H1 (cell line): ENCODE data around the gene DAAM1. TPM values are rescaled to one million over a fixed set of nuclear protein-coding genes. Genes with fewer than 3 reads are reported as not detected.

ENCODE experiments used
- CTCF ChIA-PET: fragments of 300-600 bp; sonication (Branson Sonifier 250); formaldehyde crosslinking; loops from one replicate; lab custom pipeline; 2021; ENCODE audit not compliant: partially characterized antibody; lab: Charles Lee
- POLR2A ChIA-PET: fragments of 300-600 bp; sonication (Branson Sonifier 250); formaldehyde crosslinking; loops from one replicate; lab custom pipeline; 2021; ENCODE audit warnings: inconsistent platforms; ENCODE audit not compliant: partially characterized antibody; lab: Charles Lee
- DNase-seq, 2 experiments: peaks; one replicate each; pipeline versions ENCODE4 v3.0.0 to v3.0.0-alpha.2; 2010 to 2022; ENCODE audit warnings: low spot score in 2 of 2, low read depth in 1 of 2, mixed read lengths in 1 of 2
- FAIRE-seq: peaks from 2 replicates; lab custom pipeline; 2011; peaks lifted over from hg19 to GRCh38; lab: Jason Lieb, UNC
- H2AFZ ChIP-seq: 2 replicates; pipeline ENCODE4 v1.8.1; 2012; ENCODE audit warnings: low read length, inconsistent platforms
- H2AK5ac ChIP-seq: 2 replicates; pipeline ENCODE4 v1.6.1; 2013; ENCODE audit warnings: low read depth, low read length
- H2BK120ac ChIP-seq: replicated peaks from 2 replicates; pipeline ENCODE3; 2013; ENCODE audit warnings: low read depth, low read length, inconsistent platforms
- H2BK12ac ChIP-seq: 2 replicates; pipeline ENCODE4 v1.6.1; 2013; ENCODE audit warnings: low read depth, low read length
- H2BK15ac ChIP-seq: 2 replicates; pipeline ENCODE4 v1.6.1; 2013; ENCODE audit warnings: low read length
- H2BK20ac ChIP-seq: 2 replicates; pipeline ENCODE4 v1.6.1; 2013; ENCODE audit warnings: low read length
- H2BK5ac ChIP-seq: 2 replicates; pipeline ENCODE4 v1.6.1; 2013; ENCODE audit warnings: low read depth, low read length
- H3K14ac ChIP-seq: 2 replicates; pipeline ENCODE4 v1.6.1; 2013; ENCODE audit warnings: inconsistent platforms; ENCODE audit not compliant: insufficient read length
- H3K18ac ChIP-seq: 2 replicates; pipeline ENCODE4 v1.6.1; 2013; ENCODE audit warnings: low read length; ENCODE audit errors: extremely low read depth
- H3K23ac ChIP-seq: 2 replicates; pipeline ENCODE4 v1.6.1; 2013; ENCODE audit warnings: inconsistent platforms; ENCODE audit not compliant: insufficient read length
- H3K23me2 ChIP-seq: 2 replicates; pipeline ENCODE4 v1.6.1; 2013; ENCODE audit warnings: low read depth, low read length
- H3K27ac ChIP-seq: 2 replicates; pipeline ENCODE4 v1.6.1; 2011; ENCODE audit warnings: low read depth, low read length, inconsistent platforms
- H3K27me3 ChIP-seq, 4 experiments: replicated peaks in 1 of 4; 1 replicate in 1 of 4; 2 replicates in 3 of 4; pipeline versions ENCODE4 v1.6.1 to v1.8.1; 2011 to 2013; ENCODE audit warnings: low read length in 3 of 4, mild to moderate bottlenecking in 3 of 4, inconsistent platforms in 2 of 4, mixed read lengths in 2 of 4, moderate library complexity in 1 of 4; ENCODE audit not compliant: control insufficient read depth in 3 of 4, insufficient read depth in 3 of 4; ENCODE audit errors: extremely low read depth in 1 of 4
- H3K36me3 ChIP-seq, 4 experiments: 2 replicates each; pipeline versions ENCODE4 v1.6.1 to v1.8.1; 2011 to 2013; ENCODE audit warnings: mild to moderate bottlenecking in 4 of 4, low read length in 3 of 4, moderate library complexity in 2 of 4, control low read depth in 1 of 4, inconsistent platforms in 1 of 4; ENCODE audit not compliant: insufficient read depth in 4 of 4, control insufficient read depth in 2 of 4
- H3K4ac ChIP-seq: replicated peaks from 2 replicates; pipeline ENCODE3; 2013; ENCODE audit warnings: low read length, low read depth, mixed read lengths, inconsistent platforms; ENCODE audit not compliant: insufficient read length
- H3K4me1 ChIP-seq, 4 experiments: replicated peaks in 1 of 4; 1 replicate in 1 of 4; 2 replicates in 3 of 4; pipeline versions ENCODE4 v1.6.1 to v1.8.1; 2011 to 2013; ENCODE audit warnings: low read length in 3 of 4, inconsistent platforms in 2 of 4, mixed read lengths in 1 of 4; ENCODE audit not compliant: insufficient read depth in 4 of 4, control insufficient read depth in 3 of 4
- H3K4me2 ChIP-seq, 2 experiments: 2 replicates each; pipeline versions ENCODE4 v1.6.1 to v1.8.1; 2011 to 2013; ENCODE audit warnings: low read depth in 2 of 2, low read length in 2 of 2, control low read depth in 1 of 2, inconsistent platforms in 1 of 2, mild to moderate bottlenecking in 1 of 2; ENCODE audit not compliant: insufficient read depth in 1 of 2
- H3K4me3 ChIP-seq, 4 experiments: fragments of 200-600, 300-600 bp in 1 of 4; sonication (generic), shearing (Covaris generic), sonication (Bioruptor Twin) in 1 of 4; 2 replicates each; pipeline versions ENCODE4 v1.5.1 to v1.8.1; 2011 to 2016; ENCODE audit warnings: low read length in 4 of 4, low read depth in 3 of 4, control low read depth in 2 of 4, inconsistent platforms in 2 of 4, mild to moderate bottlenecking in 2 of 4, mixed read lengths in 1 of 4, moderate library complexity in 1 of 4; ENCODE audit not compliant: insufficient read depth in 2 of 4; ENCODE audit errors: extremely low read depth in 1 of 4
- H3K56ac ChIP-seq: replicated peaks from 2 replicates; pipeline ENCODE3; 2013; ENCODE audit warnings: low read depth, mild to moderate bottlenecking, mixed read lengths, low read length, inconsistent platforms; ENCODE audit not compliant: insufficient read length
- H3K79me1 ChIP-seq: 2 replicates; pipeline ENCODE4 v1.6.1; 2013; ENCODE audit warnings: low read depth, low read length, control low read depth
- H3K79me2 ChIP-seq, 2 experiments: 2 replicates each; pipeline versions ENCODE4 v1.6.1 to v1.8.1; 2012 to 2013; ENCODE audit warnings: low read length in 2 of 2, mild to moderate bottlenecking in 2 of 2, inconsistent platforms in 1 of 2; ENCODE audit not compliant: insufficient read depth in 2 of 2, control insufficient read depth in 1 of 2
- H3K9ac ChIP-seq, 4 experiments: replicated peaks in 1 of 4; 1 replicate in 1 of 4; 2 replicates in 3 of 4; pipeline versions ENCODE4 v1.6.1 to v1.8.1; 2011 to 2013; ENCODE audit warnings: low read depth in 3 of 4, low read length in 3 of 4, control low read depth in 2 of 4, mild to moderate bottlenecking in 2 of 4, moderate library complexity in 2 of 4, inconsistent platforms in 1 of 4; ENCODE audit errors: extremely low read depth in 1 of 4
- H3K9me3 ChIP-seq, 2 experiments: 2 replicates each; pipeline versions ENCODE4 v1.6.1 to v1.8.1; 2012 to 2013; ENCODE audit warnings: mild to moderate bottlenecking in 2 of 2, moderate library complexity in 2 of 2, control low read depth in 1 of 2, inconsistent platforms in 1 of 2, low read depth in 1 of 2, low read length in 1 of 2, mixed read lengths in 1 of 2; ENCODE audit not compliant: insufficient read depth in 2 of 2
- H4K20me1 ChIP-seq, 2 experiments: replicated peaks in 1 of 2; 2 replicates each; pipeline versions ENCODE3 to v1.8.1; 2011 to 2013; ENCODE audit warnings: inconsistent platforms in 2 of 2, low read length in 2 of 2, mild to moderate bottlenecking in 1 of 2; ENCODE audit not compliant: insufficient read depth in 2 of 2, control insufficient read depth in 1 of 2
- H4K5ac ChIP-seq: 2 replicates; pipeline ENCODE4 v1.6.1; 2013; ENCODE audit warnings: low read length, low read depth, mixed read lengths, inconsistent platforms; ENCODE audit not compliant: insufficient read length
- H4K8ac ChIP-seq: 2 replicates; pipeline ENCODE4 v1.8.0; 2013; ENCODE audit warnings: mild to moderate bottlenecking, moderate library complexity, low read length, inconsistent platforms; ENCODE audit not compliant: insufficient read depth; ENCODE audit errors: extremely low read depth
- H4K91ac ChIP-seq: replicated peaks from 2 replicates; pipeline ENCODE3; 2013; ENCODE audit warnings: low read length, mixed read lengths, inconsistent platforms; ENCODE audit not compliant: insufficient read length
- CEBPB ChIP-seq: IDR thresholded peaks from 2 replicates; pipeline ENCODE4 v1.6.1; 2012; ENCODE audit warnings: low read depth, low read length
- CHD1 ChIP-seq: IDR thresholded peaks from 2 replicates; pipeline ENCODE4 v1.6.1; 2012; ENCODE audit warnings: low read depth, low read length, improper control_type of control experiment
- CHD2 ChIP-seq: IDR thresholded peaks from 2 replicates; pipeline ENCODE4 v1.6.1; 2012; ENCODE audit warnings: low read length, improper control_type of control experiment
- EZH2 ChIP-seq: fragments of 200-600 bp; sonication (generic); IDR thresholded peaks from 2 replicates; pipeline ENCODE4 v1.7.1; 2012; ENCODE audit warnings: low read depth, mild to moderate bottlenecking, moderate library complexity, low read length, inconsistent platforms; ENCODE audit not compliant: severe bottlenecking
- KDM1A ChIP-seq: fragments of 200-600, 300-600 bp; sonication (generic); IDR thresholded peaks from 2 replicates; pipeline ENCODE4 v1.7.1; 2016; ENCODE audit warnings: mild to moderate bottlenecking, low read length, borderline replicate concordance
- POLR2AphosphoS5 ChIP-seq: IDR thresholded peaks from 2 replicates; pipeline ENCODE4 v1.6.1; 2011; ENCODE audit warnings: low read depth, low read length
- RAD21 ChIP-seq, 2 experiments: IDR thresholded peaks in 1 of 2; conservative IDR thresholded peaks in 1 of 2; 2 replicates each; pipeline ENCODE4 v1.6.1; 2011; ENCODE audit warnings: low read depth in 2 of 2, low read length in 2 of 2, improper control_type of control experiment in 1 of 2, inconsistent platforms in 1 of 2, mild to moderate bottlenecking in 1 of 2, moderate library complexity in 1 of 2
- SP4 ChIP-seq: IDR thresholded peaks from 2 replicates; pipeline ENCODE4 v1.6.1; 2012; ENCODE audit warnings: low read length, inconsistent platforms
- SRF ChIP-seq: IDR thresholded peaks from 2 replicates; pipeline ENCODE4 v1.6.1; 2011; ENCODE audit warnings: mild to moderate bottlenecking, low read depth, low read length, moderate library complexity
- TAF1 ChIP-seq: IDR thresholded peaks from 2 replicates; pipeline ENCODE4 v1.6.1; 2011; ENCODE audit warnings: mild to moderate bottlenecking, low read depth, low read length
- TCF12 ChIP-seq: IDR thresholded peaks from 2 replicates; pipeline ENCODE4 v1.6.1; 2011; ENCODE audit warnings: low read depth, mild to moderate bottlenecking, low read length
- WGBS, 2 experiments: shearing (Covaris generic) in 1 of 2; methylation state at CpG; one replicate each; pipeline versions ENCODE4 v1.1.6 to v1.1.7; 2013 to 2015; ENCODE audit warnings: low lambda C conversion rate in 2 of 2, mixed read lengths in 2 of 2, inconsistent platforms in 1 of 2, low coverage in 1 of 2, missing lambda C conversion rate in 1 of 2; ENCODE audit not compliant: insufficient replicate concordance in 2 of 2, insufficient coverage in 1 of 2, insufficient read length in 1 of 2; ENCODE audit errors: extremely low coverage in 1 of 2, missing lambda C conversion rate in 1 of 2; 5-methylcytosine and 5-hydroxymethylcytosine counted together
- polyA plus RNA-seq, 7 experiments: library from polyadenylated mRNA; depleted of rRNA in 3 of 7; stranded (reverse) in 5 of 7; unstranded in 2 of 7; fragments of >200 nt in 5 of 7; fragments of 200-250 nt in 2 of 7; gene quantifications; 1 replicate in 5 of 7; 2 replicates in 1 of 7; 4 replicates in 1 of 7; pipeline versions ENCODE4 v1.2.1 to v1.2.3, GENCODE V29; 2011 to 2013; ENCODE audit warnings: missing spikeins in 2 of 7, mixed read lengths in 2 of 7
- total RNA-seq: library from RNA; stranded (reverse); fragmentation: NEBNext Ultra II Directional; extraction: Animal tissue kit (Norgen Biotek cat#: 25700); gene quantifications from 2 replicates; pipeline ENCODE4 v1.2.1, GENCODE V29; 2021
- TF ChIP-seq, protein P1 (sequence below): IDR thresholded peaks from 2 replicates; pipeline ENCODE4 v1.6.1; 2012; ENCODE audit warnings: low read length, inconsistent platforms

The DAAM1 gene
- total and polyA plus RNA-seq, 2 of the 8 experiments (the other 6 are each of a cell fraction or from before 2014, with no cell fraction given), result 5.0 to 44.9 TPM

DNA sequence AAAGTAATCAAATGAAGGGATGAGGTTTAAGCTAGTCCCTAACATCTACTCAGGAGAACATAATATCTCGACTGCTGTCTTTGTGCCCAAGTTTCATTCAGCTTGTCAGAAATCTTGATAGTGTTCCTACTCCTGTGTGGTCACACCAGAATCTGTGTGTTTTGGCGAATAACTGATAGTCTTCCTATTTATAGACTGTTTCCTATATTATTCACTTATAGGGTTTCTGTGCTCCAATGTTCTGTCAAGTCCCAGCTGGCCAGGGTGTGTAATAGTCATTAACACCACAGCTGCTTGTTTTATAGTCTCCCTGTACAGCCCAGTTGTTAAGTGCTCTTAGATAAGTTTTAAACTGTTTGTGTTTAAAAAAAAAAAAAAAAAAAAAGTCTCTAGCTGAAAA is 230.8 kb downstream of the DAAM1 start:
- Histone ChIP-seq H3K79me2 (no peaks in the 10 kb centered on the region), H3K4me2 (no peak overlapping the region), H2BK12ac (no peak overlapping the region), H2BK15ac (no peak overlapping the region), H3K14ac (no peak overlapping the region), H3K9me3 (no peaks in the 10 kb centered on the region), H3K23ac (no peak overlapping the region), H3K27ac (no peak overlapping the region), H3K27me3 (no peaks in the 10 kb centered on the region), H3K4ac (no peak overlapping the region), H3K36me3 (no peaks in the 10 kb centered on the region)
- ChIA-PET CTCF (interaction anchor here (0.6 to 1.6 kb wide), 8 partner anchors 9 to 291 kb away, joined by 3 to 5 read pairs (median 3); no protein-coding TSS in a partner anchor), POLR2A (no interaction called here)
- no peak for DNase-seq
- TF ChIP-seq, protein P1, sequence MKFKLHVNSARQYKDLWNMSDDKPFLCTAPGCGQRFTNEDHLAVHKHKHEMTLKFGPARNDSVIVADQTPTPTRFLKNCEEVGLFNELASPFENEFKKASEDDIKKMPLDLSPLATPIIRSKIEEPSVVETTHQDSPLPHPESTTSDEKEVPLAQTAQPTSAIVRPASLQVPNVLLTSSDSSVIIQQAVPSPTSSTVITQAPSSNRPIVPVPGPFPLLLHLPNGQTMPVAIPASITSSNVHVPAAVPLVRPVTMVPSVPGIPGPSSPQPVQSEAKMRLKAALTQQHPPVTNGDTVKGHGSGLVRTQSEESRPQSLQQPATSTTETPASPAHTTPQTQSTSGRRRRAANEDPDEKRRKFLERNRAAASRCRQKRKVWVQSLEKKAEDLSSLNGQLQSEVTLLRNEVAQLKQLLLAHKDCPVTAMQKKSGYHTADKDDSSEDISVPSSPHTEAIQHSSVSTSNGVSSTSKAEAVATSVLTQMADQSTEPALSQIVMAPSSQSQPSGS, result no peak
- TF ChIP-seq TAF1 (no peak), RAD21 (IDR thresholded peaks at IDR 0.05 in 1 of 2, conservative IDR thresholded peaks at IDR 0.05 in 1 of 2; ENCODE audit: low read depth in 2 of 2, low read length in 2 of 2) (no peak), SP4 (no peak), CHD2 (no peak), CEBPB (no peak), KDM1A (no peak), SRF (no peak), EZH2 (no peak), CHD1 (no peak), POLR2AphosphoS5 (no peak), TCF12 (no peak)
- TF ChIP-seq, all 59 proteins: peak for 0
- Histone ChIP-seq H2AK5ac (no peak overlapping the region), H3K18ac (no peak overlapping the region), H3K4me3 (no peak overlapping the region), H4K20me1 (no peaks in the 10 kb centered on the region), H3K4me1 (no peaks in the 10 kb centered on the region), H3K9ac (no peak overlapping the region), H2BK5ac (no peak overlapping the region), H4K8ac (no peak overlapping the region), H2BK20ac (no peak overlapping the region), H2BK120ac (no peak overlapping the region), H3K79me1 (no peaks in the 10 kb centered on the region), H3K23me2 (no peaks in the 10 kb centered on the region; the same call in 1 of the 2 replicates), H4K5ac (no peak overlapping the region), H3K56ac (no peak overlapping the region), H2AFZ (no peak overlapping the region), H4K91ac (no peak overlapping the region)
- WGBS, 2 experiments, result 86% methylated on average over 2 of the region's 2 CpGs; no CpG with 5 or more reads in 1 of the 2 experiments
- FAIRE-seq, result no peak
